HepG2 (cell line): ENCODE data around the gene OSR1. TPM values are rescaled to one million over a fixed set of nuclear protein-coding genes. Genes with fewer than 3 reads are reported as not detected.
A peak's percentile ranks its signal among the peaks of the same experiment; 100 is the strongest.

ENCODE experiments used
- ARNT ChIP-seq: fragments of 450-650 bp; IDR thresholded peaks from 2 replicates; pipeline ENCODE4 v1.6.1; 2017
- DRAP1 ChIP-seq: IDR thresholded peaks from 2 replicates; pipeline ENCODE4 v1.6.1; 2016; ENCODE audit warnings: missing genetic modification reagents, missing compliant biosample characterization
- ELF1 ChIP-seq: sonication (generic); formaldehyde crosslinking; IDR thresholded peaks from 2 replicates; pipeline ENCODE4 v1.4.0; 2020; ENCODE audit warnings: missing genetic modification reagents
- GMEB1 ChIP-seq: sonication (generic); formaldehyde crosslinking; IDR thresholded peaks from 2 replicates; pipeline ENCODE4 v1.5.1; 2020; ENCODE audit warnings: missing genetic modification reagents, mild to moderate bottlenecking, borderline replicate concordance
- MAF1 ChIP-seq: sonication (generic); formaldehyde crosslinking; IDR thresholded peaks from 2 replicates; pipeline ENCODE4 v1.5.0; 2020; ENCODE audit warnings: missing genetic modification reagents, borderline replicate concordance
- MYNN ChIP-seq: sonication (generic); formaldehyde crosslinking; IDR thresholded peaks from 2 replicates; pipeline ENCODE4 v1.4.0; 2020; ENCODE audit warnings: mild to moderate bottlenecking, low read depth, missing genetic modification reagents
- NAIF1 ChIP-seq: sonication (generic); formaldehyde crosslinking; IDR thresholded peaks from 2 replicates; pipeline ENCODE4 v1.5.0; 2020; ENCODE audit warnings: mild to moderate bottlenecking, missing genetic modification reagents, borderline replicate concordance
- ONECUT2 ChIP-seq: sonication (generic); formaldehyde crosslinking; IDR thresholded peaks from 2 replicates; pipeline ENCODE4 v1.4.0; 2020; ENCODE audit warnings: missing genetic modification reagents
- THYN1 ChIP-seq: sonication (generic); formaldehyde crosslinking; IDR thresholded peaks from 2 replicates; pipeline ENCODE4 v1.8.1; 2023; ENCODE audit warnings: low read depth, mild to moderate bottlenecking, moderate library complexity, missing genetic modification reagents, borderline replicate concordance
- ZNF501 ChIP-seq: sonication (generic); formaldehyde crosslinking; IDR thresholded peaks from 2 replicates; pipeline ENCODE4 v1.5.1; 2020; ENCODE audit warnings: mild to moderate bottlenecking, moderate library complexity, missing genetic modification reagents
- ZNF598 ChIP-seq: sonication (generic); formaldehyde crosslinking; IDR thresholded peaks from 2 replicates; pipeline ENCODE4 v1.5.1; 2020; ENCODE audit warnings: mild to moderate bottlenecking, missing genetic modification reagents, borderline replicate concordance
- ZNF678 ChIP-seq: sonication (generic); formaldehyde crosslinking; IDR thresholded peaks from 2 replicates; pipeline ENCODE4 v1.4.0; 2020; ENCODE audit warnings: mild to moderate bottlenecking, missing genetic modification reagents
- ZNF790 ChIP-seq: sonication (generic); formaldehyde crosslinking; IDR thresholded peaks from 2 replicates; pipeline ENCODE4 v1.8.0; 2022; ENCODE audit warnings: missing genetic modification reagents, mild to moderate bottlenecking, borderline replicate concordance
- polyA plus RNA-seq, 8 experiments: library from polyadenylated mRNA; depleted of rRNA in 3 of 8; stranded (reverse) in 7 of 8; unstranded in 1 of 8; fragments of >200 nt; fragmentation: Illumina TruSeq in 4 of 8; extraction: Trizol in 4 of 8; gene quantifications; 2 replicates each; pipeline versions ENCODE4 v1.2.1 to v1.2.3, GENCODE V29; 2011 to 2016; ENCODE audit warnings: low read depth in 4 of 8, missing spikeins in 1 of 8, mixed read lengths in 1 of 8; ENCODE audit not compliant: insufficient read depth in 1 of 8
- total RNA-seq, 5 experiments: library from RNA; depleted of rRNA; stranded (reverse); fragments of >200 nt; fragmentation: Illumina TruSeq; extraction: Trizol; gene quantifications; 2 replicates each; pipeline ENCODE4 v1.2.3, GENCODE V29; 2016; ENCODE audit warnings: low read depth in 1 of 5
- TF ChIP-seq, protein P1 (sequence below): sonication (generic); formaldehyde crosslinking; conservative IDR thresholded peaks from 2 replicates; pipeline ENCODE4 v1.8.0; 2022; ENCODE audit warnings: mild to moderate bottlenecking, moderate library complexity, missing genetic modification reagents
- TF ChIP-seq, protein P2 (sequence below): IDR thresholded peaks from 2 replicates; pipeline ENCODE4 v1.6.1; 2016
- TF ChIP-seq, protein P3 (sequence below): IDR thresholded peaks from 2 replicates; pipeline ENCODE4 v1.6.1; 2016
- TF ChIP-seq, protein P4 (sequence below): sonication (generic); formaldehyde crosslinking; IDR thresholded peaks from 2 replicates; pipeline ENCODE4 v1.4.0; 2020; ENCODE audit warnings: missing genetic modification reagents, borderline replicate concordance
- TF ChIP-seq, protein P5 (sequence below): sonication (generic); formaldehyde crosslinking; IDR thresholded peaks from 2 replicates; pipeline ENCODE4 v1.8.0; 2022; ENCODE audit warnings: low read depth, missing genetic modification reagents

Gene OSR1
- total and polyA plus RNA-seq, 2 of the 13 experiments (the other 11 are each of a cell fraction or from before 2014, with no cell fraction given) = 0.63 to 1.1 TPM

DNA sequence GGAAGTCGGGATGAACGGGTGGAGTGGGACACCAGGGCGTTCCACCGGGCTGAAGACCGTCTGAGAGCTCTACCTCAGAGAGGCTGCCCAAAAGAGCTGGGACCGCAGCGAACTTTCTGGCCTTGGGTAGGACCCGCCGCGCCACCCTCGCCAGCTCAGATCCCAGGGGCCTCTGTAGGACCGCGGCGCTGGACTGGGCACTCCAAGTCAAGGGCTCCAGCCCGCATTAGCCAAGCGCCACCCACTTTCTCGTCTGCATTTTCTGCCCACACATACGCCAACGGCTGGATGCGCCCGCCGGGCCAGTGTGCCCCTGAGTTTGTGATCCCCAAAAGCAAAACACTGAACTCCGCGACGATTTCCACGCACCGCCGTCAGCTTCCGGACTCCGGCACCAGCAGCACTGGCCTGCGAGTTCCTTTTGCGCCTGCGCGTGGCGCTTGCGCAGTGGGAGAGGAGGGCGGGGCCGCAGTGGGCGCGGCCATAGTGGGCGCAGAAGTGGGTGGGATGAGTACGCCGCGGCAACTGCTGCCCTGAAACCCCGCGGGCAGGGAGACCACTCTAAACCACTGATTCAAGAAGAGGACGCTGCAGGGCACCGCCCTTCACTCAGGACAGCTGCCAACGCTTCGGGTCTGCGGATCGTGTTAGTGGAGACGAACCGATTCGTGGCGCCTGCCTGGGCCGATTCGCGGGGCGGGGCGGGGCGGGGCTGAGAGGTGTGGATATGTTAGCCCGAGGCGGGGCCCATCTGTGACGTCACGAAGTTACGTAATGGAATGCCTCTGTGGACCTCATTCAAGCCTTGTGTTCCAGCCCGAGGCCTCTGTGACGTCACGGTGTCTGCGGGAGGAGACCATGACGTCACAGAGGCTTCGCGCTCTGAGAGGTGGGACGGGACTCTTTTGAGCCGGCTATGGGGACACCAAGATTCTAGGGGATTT, 10.5 kb downstream of the OSR1 start (continued):
- TF ChIP-seq ELF1 (CRISPR knock-in tag) (peak; percentile 96), ARNT (no peak), ZNF598 (CRISPR knock-in tag) (0 out of 2 replicates have a peak, but pooled peaks have one; percentile 73), MYNN (CRISPR knock-in tag) (peak; percentile 83; the same call in 1 of the 2 replicates), ZNF501 (CRISPR knock-in tag) (peak; percentile 94), ZNF790 (peak; percentile 72; the same call in 1 of the 2 replicates), THYN1 (CRISPR knock-in tag) (peak; percentile 67; the same call in 1 of the 2 replicates), NAIF1 (CRISPR knock-in tag) (no peak), MAF1 (peak; percentile 71; the same call in 1 of the 2 replicates), ZNF678 (CRISPR knock-in tag) (no peak; the same call in 1 of the 2 replicates), DRAP1 (CRISPR knock-in tag) (peak; percentile 82), ONECUT2 (CRISPR knock-in tag) (peak; percentile 63; the same call in 1 of the 2 replicates), GMEB1 (CRISPR knock-in tag) (peak; percentile 65; the same call in 1 of the 2 replicates)
- TF ChIP-seq, protein P1, sequence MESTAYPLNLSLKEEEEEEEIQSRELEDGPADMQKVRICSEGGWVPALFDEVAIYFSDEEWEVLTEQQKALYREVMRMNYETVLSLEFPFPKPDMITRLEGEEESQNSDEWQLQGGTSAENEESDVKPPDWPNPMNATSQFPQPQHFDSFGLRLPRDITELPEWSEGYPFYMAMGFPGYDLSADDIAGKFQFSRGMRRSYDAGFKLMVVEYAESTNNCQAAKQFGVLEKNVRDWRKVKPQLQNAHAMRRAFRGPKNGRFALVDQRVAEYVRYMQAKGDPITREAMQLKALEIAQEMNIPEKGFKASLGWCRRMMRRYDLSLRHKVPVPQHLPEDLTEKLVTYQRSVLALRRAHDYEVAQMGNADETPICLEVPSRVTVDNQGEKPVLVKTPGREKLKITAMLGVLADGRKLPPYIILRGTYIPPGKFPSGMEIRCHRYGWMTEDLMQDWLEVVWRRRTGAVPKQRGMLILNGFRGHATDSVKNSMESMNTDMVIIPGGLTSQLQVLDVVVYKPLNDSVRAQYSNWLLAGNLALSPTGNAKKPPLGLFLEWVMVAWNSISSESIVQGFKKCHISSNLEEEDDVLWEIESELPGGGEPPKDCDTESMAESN (CRISPR knock-in tag) = peak; percentile 96
- TF ChIP-seq, protein P2, sequence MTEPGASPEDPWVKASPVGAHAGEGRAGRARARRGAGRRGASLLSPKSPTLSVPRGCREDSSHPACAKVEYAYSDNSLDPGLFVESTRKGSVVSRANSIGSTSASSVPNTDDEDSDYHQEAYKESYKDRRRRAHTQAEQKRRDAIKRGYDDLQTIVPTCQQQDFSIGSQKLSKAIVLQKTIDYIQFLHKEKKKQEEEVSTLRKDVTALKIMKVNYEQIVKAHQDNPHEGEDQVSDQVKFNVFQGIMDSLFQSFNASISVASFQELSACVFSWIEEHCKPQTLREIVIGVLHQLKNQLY (CRISPR knock-in tag) = peak; percentile 57; the same call in 1 of the 2 replicates
- TF ChIP-seq, protein P3, sequence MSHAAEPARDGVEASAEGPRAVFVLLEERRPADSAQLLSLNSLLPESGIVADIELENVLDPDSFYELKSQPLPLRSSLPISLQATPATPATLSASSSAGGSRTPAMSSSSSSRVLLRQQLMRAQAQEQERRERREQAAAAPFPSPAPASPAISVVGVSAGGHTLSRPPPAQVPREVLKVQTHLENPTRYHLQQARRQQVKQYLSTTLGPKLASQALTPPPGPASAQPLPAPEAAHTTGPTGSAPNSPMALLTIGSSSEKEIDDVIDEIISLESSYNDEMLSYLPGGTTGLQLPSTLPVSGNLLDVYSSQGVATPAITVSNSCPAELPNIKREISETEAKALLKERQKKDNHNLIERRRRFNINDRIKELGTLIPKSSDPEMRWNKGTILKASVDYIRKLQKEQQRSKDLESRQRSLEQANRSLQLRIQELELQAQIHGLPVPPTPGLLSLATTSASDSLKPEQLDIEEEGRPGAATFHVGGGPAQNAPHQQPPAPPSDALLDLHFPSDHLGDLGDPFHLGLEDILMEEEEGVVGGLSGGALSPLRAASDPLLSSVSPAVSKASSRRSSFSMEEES (CRISPR knock-in tag) = no peak; the same call in 1 of the 2 replicates
- TF ChIP-seq, protein P4, sequence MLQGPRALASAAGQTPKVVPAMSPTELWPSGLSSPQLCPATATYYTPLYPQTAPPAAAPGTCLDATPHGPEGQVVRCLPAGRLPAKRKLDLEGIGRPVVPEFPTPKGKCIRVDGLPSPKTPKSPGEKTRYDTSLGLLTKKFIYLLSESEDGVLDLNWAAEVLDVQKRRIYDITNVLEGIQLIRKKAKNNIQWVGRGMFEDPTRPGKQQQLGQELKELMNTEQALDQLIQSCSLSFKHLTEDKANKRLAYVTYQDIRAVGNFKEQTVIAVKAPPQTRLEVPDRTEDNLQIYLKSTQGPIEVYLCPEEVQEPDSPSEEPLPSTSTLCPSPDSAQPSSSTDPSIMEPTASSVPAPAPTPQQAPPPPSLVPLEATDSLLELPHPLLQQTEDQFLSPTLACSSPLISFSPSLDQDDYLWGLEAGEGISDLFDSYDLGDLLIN (CRISPR knock-in tag) = peak; percentile 24; the same call in 1 of the 2 replicates
- TF ChIP-seq, protein P5, sequence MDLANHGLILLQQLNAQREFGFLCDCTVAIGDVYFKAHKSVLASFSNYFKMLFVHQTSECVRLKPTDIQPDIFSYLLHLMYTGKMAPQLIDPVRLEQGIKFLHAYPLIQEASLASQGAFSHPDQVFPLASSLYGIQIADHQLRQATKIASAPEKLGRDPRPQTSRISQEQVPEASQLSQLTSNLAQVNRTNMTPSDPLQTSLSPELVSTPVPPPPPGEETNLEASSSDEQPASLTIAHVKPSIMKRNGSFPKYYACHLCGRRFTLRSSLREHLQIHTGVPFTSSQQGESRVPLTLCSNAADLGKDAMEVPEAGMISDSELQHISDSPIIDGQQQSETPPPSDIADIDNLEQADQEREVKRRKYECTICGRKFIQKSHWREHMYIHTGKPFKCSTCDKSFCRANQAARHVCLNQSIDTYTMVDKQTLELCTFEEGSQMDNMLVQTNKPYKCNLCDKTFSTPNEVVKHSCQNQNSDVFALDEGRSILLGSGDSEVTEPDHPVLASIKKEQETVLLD (CRISPR knock-in tag) = no peak
